Measurements from ENCODE around the gene DOCK2.

DNA sequence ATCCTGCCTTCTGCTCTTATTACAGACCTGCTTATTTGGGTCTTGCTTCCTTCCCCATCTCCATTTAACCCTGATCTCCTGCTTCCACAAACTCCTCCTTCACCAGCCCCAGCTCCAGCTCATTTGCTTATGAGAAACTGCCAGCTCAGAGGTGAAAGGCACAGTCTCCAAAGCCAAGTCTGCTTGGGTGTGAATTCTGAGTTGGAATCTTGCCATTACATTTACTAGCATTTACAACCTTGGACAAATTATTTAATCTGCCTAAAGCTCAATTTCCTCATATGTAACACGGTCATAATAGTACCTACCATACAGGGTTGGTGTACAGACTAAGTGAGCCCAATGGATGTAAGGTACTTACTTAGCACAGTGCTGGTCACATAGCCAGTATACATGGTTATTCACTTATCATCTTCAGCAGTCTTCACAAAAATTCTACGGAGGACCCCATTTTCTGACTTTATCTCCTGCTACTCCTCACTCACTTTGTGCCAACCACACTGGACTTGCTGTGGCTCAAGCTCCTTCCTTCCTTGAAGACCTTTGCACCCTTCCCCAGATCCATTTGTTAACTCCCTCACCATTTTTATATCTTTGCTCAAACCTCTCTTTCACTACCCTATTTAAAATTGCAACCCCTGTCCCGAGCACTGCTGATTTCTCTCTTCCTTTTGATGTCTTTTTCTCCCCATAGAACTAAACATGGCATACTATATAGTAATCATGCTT lies 86.2 kb downstream of the DOCK2 start:
- TF ChIP-seq, protein P1, sequence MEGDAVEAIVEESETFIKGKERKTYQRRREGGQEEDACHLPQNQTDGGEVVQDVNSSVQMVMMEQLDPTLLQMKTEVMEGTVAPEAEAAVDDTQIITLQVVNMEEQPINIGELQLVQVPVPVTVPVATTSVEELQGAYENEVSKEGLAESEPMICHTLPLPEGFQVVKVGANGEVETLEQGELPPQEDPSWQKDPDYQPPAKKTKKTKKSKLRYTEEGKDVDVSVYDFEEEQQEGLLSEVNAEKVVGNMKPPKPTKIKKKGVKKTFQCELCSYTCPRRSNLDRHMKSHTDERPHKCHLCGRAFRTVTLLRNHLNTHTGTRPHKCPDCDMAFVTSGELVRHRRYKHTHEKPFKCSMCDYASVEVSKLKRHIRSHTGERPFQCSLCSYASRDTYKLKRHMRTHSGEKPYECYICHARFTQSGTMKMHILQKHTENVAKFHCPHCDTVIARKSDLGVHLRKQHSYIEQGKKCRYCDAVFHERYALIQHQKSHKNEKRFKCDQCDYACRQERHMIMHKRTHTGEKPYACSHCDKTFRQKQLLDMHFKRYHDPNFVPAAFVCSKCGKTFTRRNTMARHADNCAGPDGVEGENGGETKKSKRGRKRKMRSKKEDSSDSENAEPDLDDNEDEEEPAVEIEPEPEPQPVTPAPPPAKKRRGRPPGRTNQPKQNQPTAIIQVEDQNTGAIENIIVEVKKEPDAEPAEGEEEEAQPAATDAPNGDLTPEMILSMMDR (IDR thresholded peaks at IDR 0.05) = no peak
- TF ChIP-seq POLR2A (IDR thresholded peaks at IDR 0.05) = no peak

Measured in uterus (tissue), 2 donors.